Left ventricle myocardium inferior (tissue), 1 donor: Measurements from ENCODE around the gene OSBPL3. TPM values are rescaled to one million over a fixed set of nuclear protein-coding genes. Genes with fewer than 3 reads are reported as not detected.

Source experiments
- DNase-seq: peaks from one replicate; pipeline ENCODE4 v3.0.0-alpha.2; 2020
- H3K27ac ChIP-seq: fragments of 200-600 bp; replicated peaks from 2 replicates; pipeline ENCODE4 v1.8.0; 2021
- H3K27me3 ChIP-seq: fragments of 200-600 bp; 2 replicates; pipeline ENCODE4 v1.8.0; 2021; ENCODE audit warnings: low read depth
- H3K36me3 ChIP-seq: fragments of 200-600 bp; 2 replicates; pipeline ENCODE4 v1.8.0; 2021
- H3K4me1 ChIP-seq: fragments of 200-600 bp; 2 replicates; pipeline ENCODE4 v1.8.0; 2021
- H3K4me3 ChIP-seq: fragments of 200-600 bp; 2 replicates; pipeline ENCODE4 v1.8.0; 2021; ENCODE audit warnings: mild to moderate bottlenecking, moderate library complexity
- H3K9me3 ChIP-seq: fragments of 200-600 bp; replicated peaks from 2 replicates; pipeline ENCODE4 v1.8.0; 2021
- intact Hi-C: fragments of 100-400 bp; cut with micrococcal nuclease; formaldehyde crosslinking; loops from one replicate; pipeline ENCODE4 v1.11.0; 2022
- long read RNA-seq: library from polyadenylated mRNA; unstranded; transcript quantifications from one replicate; pipeline ENCODE4 v2.0.0, GENCODE V29; 2021
- total RNA-seq: library from RNA; stranded (reverse); fragmentation: NEBNext Ultra II Directional; extraction: Animal tissue kit (Norgen Biotek cat#: 25700); gene quantifications from one replicate; pipeline ENCODE4 v1.2.1, GENCODE V29; 2021
- TF ChIP-seq, protein P1 (sequence below): fragments of 200-600 bp; IDR thresholded peaks from 2 replicates; pipeline ENCODE4 v1.8.0; 2021; ENCODE audit warnings: antibody characterized with exemption, mild to moderate bottlenecking, borderline replicate concordance
- donor health status: DM: no; HTN: yes; CAD: no; lungs with severe emphysema.

The OSBPL3 gene, protein sequence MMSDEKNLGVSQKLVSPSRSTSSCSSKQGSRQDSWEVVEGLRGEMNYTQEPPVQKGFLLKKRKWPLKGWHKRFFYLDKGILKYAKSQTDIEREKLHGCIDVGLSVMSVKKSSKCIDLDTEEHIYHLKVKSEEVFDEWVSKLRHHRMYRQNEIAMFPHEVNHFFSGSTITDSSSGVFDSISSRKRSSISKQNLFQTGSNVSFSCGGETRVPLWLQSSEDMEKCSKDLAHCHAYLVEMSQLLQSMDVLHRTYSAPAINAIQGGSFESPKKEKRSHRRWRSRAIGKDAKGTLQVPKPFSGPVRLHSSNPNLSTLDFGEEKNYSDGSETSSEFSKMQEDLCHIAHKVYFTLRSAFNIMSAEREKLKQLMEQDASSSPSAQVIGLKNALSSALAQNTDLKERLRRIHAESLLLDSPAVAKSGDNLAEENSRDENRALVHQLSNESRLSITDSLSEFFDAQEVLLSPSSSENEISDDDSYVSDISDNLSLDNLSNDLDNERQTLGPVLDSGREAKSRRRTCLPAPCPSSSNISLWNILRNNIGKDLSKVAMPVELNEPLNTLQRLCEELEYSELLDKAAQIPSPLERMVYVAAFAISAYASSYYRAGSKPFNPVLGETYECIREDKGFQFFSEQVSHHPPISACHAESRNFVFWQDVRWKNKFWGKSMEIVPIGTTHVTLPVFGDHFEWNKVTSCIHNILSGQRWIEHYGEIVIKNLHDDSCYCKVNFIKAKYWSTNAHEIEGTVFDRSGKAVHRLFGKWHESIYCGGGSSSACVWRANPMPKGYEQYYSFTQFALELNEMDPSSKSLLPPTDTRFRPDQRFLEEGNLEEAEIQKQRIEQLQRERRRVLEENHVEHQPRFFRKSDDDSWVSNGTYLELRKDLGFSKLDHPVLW
- total RNA-seq, result 4.3 TPM
- long read RNA-seq, partial matches to known transcripts, result 0 of 5 reads
- long read RNA-seq, other reads (novel, unspliced or antisense), result 5 of 5 reads

DNA sequence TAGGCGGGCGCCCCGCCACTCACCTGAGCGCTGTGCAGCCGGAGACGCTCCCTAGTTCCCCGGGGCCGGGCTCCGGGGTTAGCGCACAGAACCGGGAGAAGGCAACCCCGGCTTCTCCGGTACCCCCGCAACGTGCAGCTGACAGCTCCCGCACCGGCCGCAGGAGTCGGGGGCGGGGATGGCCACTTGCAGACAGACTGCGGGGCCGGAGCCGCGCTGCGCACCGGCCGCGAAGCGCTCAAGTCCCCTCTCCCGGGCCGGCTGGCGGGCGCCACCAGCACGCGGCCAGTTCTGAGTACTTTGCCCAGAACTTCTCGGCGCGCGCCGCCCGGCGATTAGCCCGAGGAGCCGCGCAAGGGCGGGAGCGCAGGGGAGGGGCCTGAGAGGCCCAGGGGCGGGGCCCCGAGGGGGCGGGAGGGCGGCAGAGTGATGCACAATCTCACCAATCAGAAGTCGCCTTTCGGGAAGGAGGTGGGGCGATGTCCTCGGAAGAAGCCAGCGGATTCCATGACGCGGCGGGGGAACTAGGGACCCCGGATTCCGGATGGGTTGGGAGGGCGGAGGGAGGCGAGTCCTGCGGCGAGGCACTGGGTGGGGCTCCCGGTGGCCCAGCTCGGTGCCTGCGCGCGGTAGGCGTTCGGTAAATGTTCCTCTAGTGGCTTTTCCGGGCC lies at the start of gene OSBPL3:
OSBPL3 (minus strand) TSS at position 316 of the 671 bp plus-strand sequence. CDS start 87,706 bp downstream, outside the sequence.
- no peaks in the 10 kb centered on the region for H3K9me3 ChIP-seq
- no peaks in the 10 kb centered on the region for H3K27me3 ChIP-seq
- H3K36me3 ChIP-seq, result no peaks in the 10 kb centered on the region
- peak; percentile 92 for DNase-seq
- peak within 1 kb of the TSS; percentile 86 for H3K4me3 ChIP-seq
- intact Hi-C loops, result loop anchor here (5.0 kb wide), 1 partner anchor 158 kb away; no protein-coding TSS in a partner anchor
- TF ChIP-seq, protein P1, sequence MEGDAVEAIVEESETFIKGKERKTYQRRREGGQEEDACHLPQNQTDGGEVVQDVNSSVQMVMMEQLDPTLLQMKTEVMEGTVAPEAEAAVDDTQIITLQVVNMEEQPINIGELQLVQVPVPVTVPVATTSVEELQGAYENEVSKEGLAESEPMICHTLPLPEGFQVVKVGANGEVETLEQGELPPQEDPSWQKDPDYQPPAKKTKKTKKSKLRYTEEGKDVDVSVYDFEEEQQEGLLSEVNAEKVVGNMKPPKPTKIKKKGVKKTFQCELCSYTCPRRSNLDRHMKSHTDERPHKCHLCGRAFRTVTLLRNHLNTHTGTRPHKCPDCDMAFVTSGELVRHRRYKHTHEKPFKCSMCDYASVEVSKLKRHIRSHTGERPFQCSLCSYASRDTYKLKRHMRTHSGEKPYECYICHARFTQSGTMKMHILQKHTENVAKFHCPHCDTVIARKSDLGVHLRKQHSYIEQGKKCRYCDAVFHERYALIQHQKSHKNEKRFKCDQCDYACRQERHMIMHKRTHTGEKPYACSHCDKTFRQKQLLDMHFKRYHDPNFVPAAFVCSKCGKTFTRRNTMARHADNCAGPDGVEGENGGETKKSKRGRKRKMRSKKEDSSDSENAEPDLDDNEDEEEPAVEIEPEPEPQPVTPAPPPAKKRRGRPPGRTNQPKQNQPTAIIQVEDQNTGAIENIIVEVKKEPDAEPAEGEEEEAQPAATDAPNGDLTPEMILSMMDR, result no peak
- peak within 1 kb of the TSS; percentile 93 for H3K27ac ChIP-seq
- peaks cover 32% of the 10 kb centered on the region for H3K4me1 ChIP-seq

DNA sequence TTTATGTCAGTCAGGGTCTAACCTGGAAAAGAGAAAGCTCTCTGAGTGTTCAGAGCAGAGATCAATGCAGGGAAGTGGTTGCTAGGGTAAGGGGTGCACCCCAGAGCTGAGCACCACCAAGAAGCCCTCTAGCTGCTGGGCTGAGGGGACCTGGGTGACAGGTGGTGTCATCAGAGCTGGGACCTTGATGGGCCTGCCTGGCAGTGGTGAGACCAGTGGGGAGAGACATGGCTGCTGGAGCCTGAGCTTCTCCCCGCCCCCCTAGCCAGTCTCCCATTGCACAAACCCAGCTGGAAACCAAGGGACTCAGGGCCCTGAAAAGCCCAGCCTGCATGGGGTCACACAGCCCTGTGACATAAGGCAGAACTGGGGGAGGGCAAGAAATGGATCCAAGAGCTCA lies 49.1 kb upstream of the OSBPL3 start:
- Histone ChIP-seq H3K4me1 (peaks cover 24% of the 10 kb centered on the region), H3K36me3 (no peaks in the 10 kb centered on the region), H3K27me3 (no peaks in the 10 kb centered on the region), H3K9me3 (peaks cover 5% of the 10 kb centered on the region), H3K27ac (peak overlapping the region; percentile 65), H3K4me3 (no peak overlapping the region)
- DNase-seq, result no peak
- TF ChIP-seq, protein P1, result no peak
- intact Hi-C loops, result no loop called here

DNA sequence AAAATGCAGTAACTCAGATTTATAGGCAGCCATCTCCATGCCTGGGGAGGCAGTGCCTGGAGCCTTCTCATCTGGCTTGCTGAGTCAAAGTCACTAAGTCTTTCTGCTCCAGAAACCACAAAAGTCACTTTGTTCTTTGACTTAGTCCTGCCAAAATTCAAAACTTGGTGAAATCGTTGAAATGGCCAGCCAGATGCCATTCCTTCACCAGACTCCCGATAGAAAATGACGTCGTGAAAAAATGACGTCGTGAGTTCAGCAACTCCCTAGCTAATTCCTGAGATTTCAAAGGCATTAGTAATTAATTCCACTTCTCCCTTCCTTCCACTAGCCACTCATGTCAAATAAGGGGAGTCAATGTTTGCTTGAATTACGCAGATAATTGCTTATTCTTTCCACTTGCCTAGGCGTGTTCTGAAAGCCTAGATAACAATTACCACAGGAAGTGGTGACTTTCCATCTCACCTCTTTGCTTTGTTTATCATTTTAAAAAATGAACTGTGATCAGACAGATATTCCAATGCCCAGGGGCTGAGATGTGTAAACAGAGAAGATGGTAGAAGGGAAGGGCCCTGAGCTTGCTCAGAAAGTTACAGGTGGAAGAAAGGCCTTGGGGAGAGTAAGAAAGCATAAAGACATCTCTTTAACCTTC lies 48.5 kb upstream of the OSBPL3 start:
- H3K9me3 ChIP-seq, result peaks cover 5% of the 10 kb centered on the region
- no peak overlapping the region for H3K4me3 ChIP-seq
- H3K27me3 ChIP-seq, result no peaks in the 10 kb centered on the region
- no peak for DNase-seq
- H3K4me1 ChIP-seq, result peaks cover 24% of the 10 kb centered on the region
- intact Hi-C loops, result no loop called here
- H3K27ac ChIP-seq, result peak overlapping the region; percentile 65
- TF ChIP-seq, protein P1, result no peak
- no peaks in the 10 kb centered on the region for H3K36me3 ChIP-seq

DNA sequence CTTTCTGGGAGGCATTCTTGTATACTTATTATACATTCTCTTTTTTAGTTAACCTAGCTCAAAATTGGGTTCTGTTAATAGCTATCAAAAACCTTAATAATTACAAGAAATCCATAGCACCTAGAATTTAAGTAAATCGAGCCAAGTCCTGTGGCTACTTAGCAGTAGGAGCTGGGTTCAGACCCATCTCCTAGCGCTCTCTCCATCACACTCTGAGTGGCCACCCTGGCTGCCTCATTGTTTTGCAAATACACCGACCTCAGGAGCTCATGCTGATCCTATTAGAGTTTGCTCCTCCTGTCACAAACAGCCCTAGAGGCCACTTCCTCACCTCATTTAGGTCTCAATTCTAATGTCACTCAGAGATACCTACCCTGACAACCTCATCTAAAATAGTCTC lies 46.2 kb upstream of the OSBPL3 start:
- Histone ChIP-seq H3K4me3 (no peak overlapping the region), H3K9me3 (peaks cover 5% of the 10 kb centered on the region), H3K27me3 (no peaks in the 10 kb centered on the region), H3K27ac (no peak overlapping the region), H3K4me1 (peaks cover 24% of the 10 kb centered on the region), H3K36me3 (no peaks in the 10 kb centered on the region)
- TF ChIP-seq, protein P1, result no peak
- no peak for DNase-seq
- intact Hi-C loops, result no loop called here
